Measurements from ENCODE around the gene RGL3.
"Not testable (repeated sequence)": the region's sequence is repeated elsewhere in the genome, so short reads cannot be mapped to it uniquely, and the experiment has no call there.

RGL3 gene

GRCh38 chr19:11359421-11359820 is 59.7 kb downstream of the RGL3 start:
- DNase-seq: no peak

- DNase-seq: no peak
Measured at GRCh38 chr19:11356676-11357550, 62.2 kb downstream of the RGL3 start.

GRCh38 chr19:11356074-11356397 is 63.1 kb downstream of the RGL3 start:
- no peak for DNase-seq

- DNase-seq: peak; percentile 94
Measured at GRCh38 chr19:11355160-11356073, 63.7 kb downstream of the RGL3 start, which contains the start of gene PLPPR2. PLPPR2 (plus strand) TSS chr19:11355432; CDS start chr19:11357674, 2,242 bp downstream.

GRCh38 chr19:11354102-11354501 is 65.0 kb downstream of the RGL3 start:
- not testable (repeated sequence) for DNase-seq

GRCh38 chr19:11349171-11349570 is 69.9 kb downstream of the RGL3 start:
- no peak for DNase-seq

- peak; percentile 58 for DNase-seq
Measured at GRCh38 chr19:11347546-11348039, 71.5 kb downstream of the RGL3 start.

- DNase-seq: peak; percentile 99
Measured at GRCh38 chr19:11346104-11346940, 72.8 kb downstream of the RGL3 start, which contains the start of the genes CCDC159 and TMEM205. CCDC159 (plus strand) TSS chr19:11346519; CDS start chr19:11346607, 88 bp downstream. TMEM205 (minus strand) TSS chr19:11346268; CDS start chr19:11345619, 649 bp downstream.

- peak; percentile 16 for DNase-seq
Measured at GRCh38 chr19:11345122-11345803, 73.9 kb downstream of the RGL3 start.

Measured in NCI-H82 (cell line).